ENCODE measurements around the gene CTTNBP2. TPM values are rescaled to one million over a fixed set of nuclear protein-coding genes. Genes with fewer than 3 reads are reported as not detected.

CTTNBP2 gene
- total RNA-seq, 2 donors from 2014 or later: 5.7 to 8.3 TPM

DNA sequence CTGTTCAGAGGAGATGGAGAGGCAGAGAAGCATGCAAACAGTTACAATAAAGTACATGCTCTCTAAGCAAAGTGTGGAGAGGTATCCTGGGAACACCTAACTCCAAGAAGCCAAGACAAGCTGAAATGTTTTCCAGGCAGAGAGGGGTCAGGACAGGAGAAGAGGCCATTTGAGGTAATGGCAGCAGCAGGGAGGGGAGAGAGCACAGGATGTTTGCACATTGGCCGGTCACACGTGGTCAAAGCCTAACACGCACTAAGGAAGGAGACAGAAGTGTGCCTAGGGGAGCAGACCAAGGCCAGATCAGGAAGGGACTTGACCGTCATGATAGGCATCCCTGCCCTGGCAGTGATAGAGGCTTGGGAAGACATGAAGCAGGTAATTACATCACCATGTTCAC is 101.5 kb downstream of the CTTNBP2 start:
- DNase-seq (ENCODE audit: low spot score): no peak
- no peaks in the 10 kb centered on the region for H3K36me3 ChIP-seq
- no peaks in the 10 kb centered on the region for H3K4me1 ChIP-seq (replicated peaks)
- H3K4me3 ChIP-seq: no peak overlapping the region
- H3K27ac ChIP-seq: no peak overlapping the region
- no peaks in the 10 kb centered on the region for H3K27me3 ChIP-seq (replicated peaks; ENCODE audit: insufficient read depth)
- no peak for TF ChIP-seq POLR2AphosphoS5 (IDR thresholded peaks at IDR 0.05)
- no peak for TF ChIP-seq POLR2A (IDR thresholded peaks at IDR 0.05)
- no peak for TF ChIP-seq CTCF (IDR thresholded peaks at IDR 0.05)
- 84% methylated on average over 4 of the region's 4 CpGs for WGBS
- H3K9me3 ChIP-seq: no peaks in the 10 kb centered on the region
- intact Hi-C loops (cut with DNase I): no loop called here

- Histone ChIP-seq H3K4me3 (no peak overlapping the region), H3K36me3 (no peaks in the 10 kb centered on the region), H3K27me3 (replicated peaks; ENCODE audit: insufficient read depth) (no peaks in the 10 kb centered on the region), H3K4me1 (replicated peaks) (no peaks in the 10 kb centered on the region), H3K27ac (no peak overlapping the region), H3K9me3 (no peaks in the 10 kb centered on the region)
- TF ChIP-seq POLR2A (IDR thresholded peaks at IDR 0.05) (no peak), CTCF (IDR thresholded peaks at IDR 0.05) (no peak), POLR2AphosphoS5 (IDR thresholded peaks at IDR 0.05) (no peak)
- DNase-seq (ENCODE audit: low spot score): no peak
- intact Hi-C loops (cut with DNase I): no loop called here
- WGBS: 41% methylated on average over 1 of the region's 1 CpG
Observed at GRCh38 chr7:117769085-117769484, 104.2 kb downstream of the CTTNBP2 start.

DNA sequence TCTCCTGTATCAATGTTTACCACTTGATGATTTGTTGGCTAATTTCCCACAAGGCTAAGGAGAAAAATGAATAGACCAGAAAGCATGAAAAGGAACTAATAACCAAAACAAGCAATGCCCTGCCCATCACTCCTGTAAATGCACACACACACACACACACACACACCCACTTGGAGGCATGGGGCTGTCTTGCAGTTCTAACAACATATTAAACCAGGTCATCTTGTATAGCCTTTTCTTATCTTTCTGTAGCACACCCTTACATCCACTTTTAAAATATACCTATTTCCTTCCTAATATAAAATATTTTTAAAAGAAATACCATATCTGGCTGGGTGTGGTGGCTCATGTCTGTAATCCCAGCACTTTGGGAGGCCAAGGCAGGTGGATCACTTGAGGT is 105.3 kb downstream of the CTTNBP2 start:
- no peak for DNase-seq (ENCODE audit: low spot score)
- TF ChIP-seq POLR2A (IDR thresholded peaks at IDR 0.05) (no peak), POLR2AphosphoS5 (IDR thresholded peaks at IDR 0.05) (no peak), CTCF (IDR thresholded peaks at IDR 0.05) (no peak)
- Histone ChIP-seq H3K9me3 (no peaks in the 10 kb centered on the region), H3K4me1 (replicated peaks) (no peaks in the 10 kb centered on the region), H3K27ac (no peak overlapping the region), H3K27me3 (replicated peaks; ENCODE audit: insufficient read depth) (no peaks in the 10 kb centered on the region), H3K36me3 (no peaks in the 10 kb centered on the region), H3K4me3 (no peak overlapping the region)
- intact Hi-C loops (cut with DNase I): no loop called here

DNA sequence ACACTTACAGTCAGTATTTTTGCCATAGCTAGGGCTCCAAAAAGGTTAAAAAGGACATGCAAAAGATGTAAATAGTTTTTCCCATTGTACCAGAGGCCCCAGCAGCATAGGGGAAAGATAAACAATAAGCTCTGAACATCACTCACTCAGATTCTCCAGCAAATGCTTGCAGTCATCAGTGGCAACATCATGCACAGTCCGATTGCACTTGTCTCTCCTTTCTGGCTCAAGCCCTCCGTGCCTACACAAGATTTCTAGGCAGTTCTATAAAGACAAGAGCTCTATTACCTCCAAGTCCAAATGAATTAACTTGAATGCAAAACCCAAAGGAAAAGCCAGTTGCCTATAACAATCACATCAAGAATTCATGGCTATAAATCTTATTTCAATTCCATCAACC is 106.3 kb downstream of the CTTNBP2 start:
- Histone ChIP-seq H3K27me3 (replicated peaks; ENCODE audit: insufficient read depth) (no peaks in the 10 kb centered on the region), H3K36me3 (no peaks in the 10 kb centered on the region), H3K4me1 (replicated peaks) (no peaks in the 10 kb centered on the region), H3K4me3 (no peak overlapping the region), H3K27ac (no peak overlapping the region), H3K9me3 (no peaks in the 10 kb centered on the region)
- WGBS: 82% methylated on average over 2 of the region's 2 CpGs
- intact Hi-C loops (cut with DNase I): no loop called here
- no peak for DNase-seq (ENCODE audit: low spot score)
- TF ChIP-seq POLR2A (IDR thresholded peaks at IDR 0.05) (no peak), CTCF (IDR thresholded peaks at IDR 0.05) (no peak), POLR2AphosphoS5 (IDR thresholded peaks at IDR 0.05) (no peak)

DNA sequence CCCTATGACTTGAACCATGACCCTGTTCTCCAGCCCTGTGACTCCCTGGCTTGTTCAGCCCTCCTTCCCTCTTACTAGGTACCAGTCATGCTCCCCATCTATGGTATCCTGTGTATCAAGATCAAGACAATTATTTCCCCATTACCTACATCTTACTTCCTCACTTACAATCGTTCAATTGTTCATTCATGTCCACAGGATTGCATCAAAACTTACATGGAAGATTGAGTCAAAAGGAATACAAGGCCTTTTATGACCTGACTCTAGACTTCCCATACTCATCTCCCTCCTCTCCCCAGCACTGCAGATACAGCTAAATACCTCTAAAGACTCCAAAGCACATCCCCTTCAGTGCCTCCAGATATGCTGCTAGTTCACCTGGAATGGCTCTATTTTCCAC is 109.2 kb downstream of the CTTNBP2 start:
- H3K27me3 ChIP-seq (replicated peaks; ENCODE audit: insufficient read depth): no peaks in the 10 kb centered on the region
- intact Hi-C loops (cut with DNase I): no loop called here
- H3K27ac ChIP-seq: no peak overlapping the region
- no peaks in the 10 kb centered on the region for H3K9me3 ChIP-seq
- DNase-seq (ENCODE audit: low spot score): no peak
- WGBS: 84% methylated on average over 1 of the region's 1 CpG
- no peak overlapping the region for H3K4me3 ChIP-seq
- TF ChIP-seq CTCF (IDR thresholded peaks at IDR 0.05): no peak
- TF ChIP-seq POLR2AphosphoS5 (IDR thresholded peaks at IDR 0.05): no peak
- TF ChIP-seq POLR2A (IDR thresholded peaks at IDR 0.05): no peak
- no peaks in the 10 kb centered on the region for H3K36me3 ChIP-seq
- no peaks in the 10 kb centered on the region for H3K4me1 ChIP-seq (replicated peaks)

Measured in prostate gland (tissue), 2 donors.